DOHH2 (cell line): ENCODE data around the gene HTRA3.

Source experiments
- H3F3A ChIP-seq: fragments of 200-600 bp; sonication (generic), shearing (Covaris generic); 2 replicates; pipeline ENCODE4 v1.6.0; 2016; ENCODE audit warnings: antibody characterized with exemption, mild to moderate bottlenecking; ENCODE audit not compliant: control insufficient read depth, insufficient read depth
- H3K27ac ChIP-seq: fragments of 200-600 bp; sonication (generic); 2 replicates; pipeline ENCODE4 v1.5.1; 2014; ENCODE audit warnings: low read depth, mild to moderate bottlenecking, low read length, moderate library complexity
- H3K27me3 ChIP-seq: fragments of 200-600 bp; sonication (generic); 2 replicates; pipeline ENCODE4 v1.6.1; 2014; ENCODE audit warnings: mild to moderate bottlenecking, low read length, mixed read lengths; ENCODE audit not compliant: control insufficient read depth
- H3K36me3 ChIP-seq: fragments of 200-600 bp; sonication (generic); 2 replicates; pipeline ENCODE4 v1.6.1; 2014; ENCODE audit warnings: mild to moderate bottlenecking, low read length, moderate library complexity, mixed read lengths; ENCODE audit not compliant: control insufficient read depth
- H3K4me1 ChIP-seq: fragments of 200-600 bp; sonication (generic); 2 replicates; pipeline ENCODE4 v1.6.1; 2014; ENCODE audit warnings: mild to moderate bottlenecking, low read length, mixed read lengths; ENCODE audit not compliant: control insufficient read depth
- H3K4me2 ChIP-seq: fragments of 200-600 bp; sonication (generic); 2 replicates; pipeline ENCODE4 v1.6.0; 2014; ENCODE audit warnings: mild to moderate bottlenecking, low read length, moderate library complexity
- H3K4me3 ChIP-seq: fragments of 200-600 bp; sonication (generic); 2 replicates; pipeline ENCODE4 v1.5.1; 2014; ENCODE audit warnings: mild to moderate bottlenecking, low read length, mixed read lengths
- H3K79me2 ChIP-seq: fragments of 200-600 bp; sonication (generic); 2 replicates; pipeline ENCODE4 v1.6.1; 2014; ENCODE audit warnings: mild to moderate bottlenecking, low read length, mixed read lengths; ENCODE audit not compliant: control insufficient read depth
- H3K9me2 ChIP-seq: fragments of 200-600 bp; sonication (generic); replicated peaks from 2 replicates; pipeline ENCODE4 v1.6.1; 2014; ENCODE audit warnings: mild to moderate bottlenecking, low read length, mixed read lengths; ENCODE audit not compliant: control insufficient read depth
- H3K9me3 ChIP-seq: fragments of 200-600 bp; sonication (generic); 2 replicates; pipeline ENCODE4 v1.6.1; 2014; ENCODE audit warnings: antibody characterized with exemption, low read length, mixed read lengths; ENCODE audit not compliant: control insufficient read depth, insufficient read depth
- H4K20me1 ChIP-seq: fragments of 200-600 bp; sonication (generic); 2 replicates; pipeline ENCODE4 v1.6.0; 2014; ENCODE audit warnings: low read depth, mild to moderate bottlenecking, antibody characterized with exemption, low read length, moderate library complexity; ENCODE audit not compliant: control insufficient read depth, insufficient read depth
- CTCF ChIP-seq: fragments of 200-600 bp; sonication (generic); IDR thresholded peaks from one replicate; pipeline ENCODE4 v1.5.1; 2014; ENCODE audit warnings: antibody characterized with exemption, mild to moderate bottlenecking, low read depth, low read length; ENCODE audit not compliant: poor library complexity, severe bottlenecking
- EZH2phosphoT487 ChIP-seq: fragments of 200-600 bp; sonication (generic); IDR thresholded peaks from 2 replicates; pipeline ENCODE4 v1.6.1; 2017; ENCODE audit warnings: borderline replicate concordance, mild to moderate bottlenecking, antibody characterized with exemption, low read length, moderate library complexity, mixed read lengths

HTRA3 gene

GRCh38 chr4:8269535-8270417, at the start of gene HTRA3:
HTRA3 (plus strand) TSS chr4:8269754; CDS start chr4:8269969, 215 bp downstream.
- Histone ChIP-seq H3K79me2 (no peaks in the 10 kb centered on the region), H3K27ac (no peak within 1 kb of the TSS), H3K9me3 (no peaks in the 10 kb centered on the region), H3K27me3 (no peaks in the 10 kb centered on the region), H3F3A (no peaks in the 10 kb centered on the region), H3K4me1 (no peaks in the 10 kb centered on the region), H4K20me1 (no peaks in the 10 kb centered on the region), H3K4me3 (no peak within 1 kb of the TSS), H3K36me3 (no peaks in the 10 kb centered on the region), H3K9me2 (no peaks in the 10 kb centered on the region), H3K4me2 (no peak within 1 kb of the TSS)
- TF ChIP-seq CTCF: no peak
- TF ChIP-seq EZH2phosphoT487: no peak

GRCh38 chr4:8220661-8221450, 48.7 kb upstream of the HTRA3 start:
- no peak for TF ChIP-seq EZH2phosphoT487
- TF ChIP-seq CTCF: no peak
- peaks cover 4% of the 10 kb centered on the region; the same call in 1 of the 2 replicates for H3F3A ChIP-seq

GRCh38 chr4:8221476-8221875, 48.1 kb upstream of the HTRA3 start:
- H4K20me1 ChIP-seq: no peaks in the 10 kb centered on the region
- H3K4me2 ChIP-seq: no peak overlapping the region
- no peaks in the 10 kb centered on the region for H3K9me2 ChIP-seq
- H3K27ac ChIP-seq: 0 out of 2 replicates have a peak overlapping the region, but pooled peaks have one; percentile 1
- no peaks in the 10 kb centered on the region for H3K27me3 ChIP-seq
- H3K4me1 ChIP-seq: peaks cover 4% of the 10 kb centered on the region; the same call in 1 of the 2 replicates
- H3K4me3 ChIP-seq: no peak overlapping the region
- no peaks in the 10 kb centered on the region for H3K9me3 ChIP-seq
- H3K79me2 ChIP-seq: no peaks in the 10 kb centered on the region
- TF ChIP-seq CTCF (no peak), EZH2phosphoT487 (no peak)
- H3K36me3 ChIP-seq: peaks cover 79% of the 10 kb centered on the region
- peaks cover 4% of the 10 kb centered on the region; the same call in 1 of the 2 replicates for H3F3A ChIP-seq

More at GRCh38 chr4:8220661-8221450, 48.7 kb upstream of the HTRA3 start:
- Histone ChIP-seq H3K27me3 (no peaks in the 10 kb centered on the region), H3K4me2 (no peak overlapping the region), H3K4me3 (no peak overlapping the region), H4K20me1 (no peaks in the 10 kb centered on the region), H3K79me2 (no peaks in the 10 kb centered on the region), H3K27ac (peak overlapping the region; percentile 1; the same call in 1 of the 2 replicates), H3K36me3 (peaks cover 79% of the 10 kb centered on the region), H3K9me2 (no peaks in the 10 kb centered on the region), H3K4me1 (peaks cover 3% of the 10 kb centered on the region; the same call in 1 of the 2 replicates), H3K9me3 (no peaks in the 10 kb centered on the region)
